Measurements from ENCODE around the gene CCDC195.

CCDC195 gene

GRCh38 chr2:224716201-224716600 is at the start of gene CCDC195:
Gene CCDC195, minus strand, starts transcription at chr2:224716365. Its CDS starts 0 bp downstream, at chr2:224716365.
- DNase-seq, result no peak

- DNase-seq, result no peak
Measured at GRCh38 chr2:224764565-224765236, 48.5 kb upstream of the CCDC195 start.

GRCh38 chr2:224757934-224758548 is 41.9 kb upstream of the CCDC195 start:
- no peak for DNase-seq

GRCh38 chr2:224753743-224754540 is 37.8 kb upstream of the CCDC195 start:
- DNase-seq, result no peak

GRCh38 chr2:224751996-224752698 is 36.0 kb upstream of the CCDC195 start:
- no peak for DNase-seq

GRCh38 chr2:224749136-224749535 is 33.0 kb upstream of the CCDC195 start:
- no peak for DNase-seq

GRCh38 chr2:224747765-224748164 is 31.6 kb upstream of the CCDC195 start:
- no peak for DNase-seq

GRCh38 chr2:224736227-224736626 is 20.1 kb upstream of the CCDC195 start:
- DNase-seq, result no peak

GRCh38 chr2:224734949-224735348 is 18.8 kb upstream of the CCDC195 start:
- no peak for DNase-seq

- DNase-seq, result no peak
Measured at GRCh38 chr2:224731665-224732064, 15.5 kb upstream of the CCDC195 start.

GRCh38 chr2:224729435-224729834 is 13.3 kb upstream of the CCDC195 start:
- DNase-seq, result no peak

GRCh38 chr2:224724331-224724730 is 8.2 kb upstream of the CCDC195 start:
- DNase-seq, result no peak

- no peak for DNase-seq
Measured at GRCh38 chr2:224723586-224724217, 7.5 kb upstream of the CCDC195 start.

- DNase-seq, result no peak
Measured at GRCh38 chr2:224722770-224723169, 6.6 kb upstream of the CCDC195 start.

- no peak for DNase-seq
Measured at GRCh38 chr2:224722250-224722649, 6.1 kb upstream of the CCDC195 start.

- DNase-seq, result no peak
Measured at GRCh38 chr2:224716921-224717320, 756 bp upstream of the CCDC195 start.

- DNase-seq, result no peak
Measured at GRCh38 chr2:224711859-224712665, 4.1 kb downstream of the CCDC195 start.

GRCh38 chr2:224711381-224711780 is 4.8 kb downstream of the CCDC195 start:
- DNase-seq, result no peak

GRCh38 chr2:224709301-224709700 is 6.9 kb downstream of the CCDC195 start:
- DNase-seq, result no peak

GRCh38 chr2:224694502-224694901 is 21.7 kb downstream of the CCDC195 start:
- no peak for DNase-seq

GRCh38 chr2:224691563-224691962 is 24.6 kb downstream of the CCDC195 start:
- DNase-seq, result no peak

GRCh38 chr2:224690868-224691267 is 25.3 kb downstream of the CCDC195 start:
- no peak for DNase-seq
